Smooth muscle cell (in vitro differentiated cells): ENCODE data around the gene GSC2. TPM values are rescaled to one million over a fixed set of nuclear protein-coding genes. Genes with fewer than 3 reads are reported as not detected.

Experiments
- DNase-seq: peaks from one replicate; lab custom pipeline; 2025; ENCODE audit not compliant: unreplicated experiment; lab: John Stamatoyannopoulos, UW
- H2AFZ ChIP-seq: fragments of 200-600 bp; sonication (generic); 2 replicates; pipeline ENCODE4 v1.6.0; 2016; ENCODE audit warnings: antibody characterized with exemption, low read depth, mild to moderate bottlenecking
- H3F3A ChIP-seq: fragments of 200-600 bp; sonication (generic); 2 replicates; pipeline ENCODE4 v1.6.0; 2017; ENCODE audit warnings: antibody characterized with exemption, low read depth
- H3K27ac ChIP-seq: fragments of 200-600 bp; sonication (generic); 2 replicates; pipeline ENCODE4 v1.5.1; 2016; ENCODE audit warnings: low read depth, mild to moderate bottlenecking
- H3K27me3 ChIP-seq: fragments of 200-600 bp; sonication (generic); 2 replicates; pipeline ENCODE4 v1.6.1; 2016; ENCODE audit warnings: low read depth, mild to moderate bottlenecking
- H3K36me3 ChIP-seq: fragments of 200-600 bp; sonication (generic); 2 replicates; pipeline ENCODE4 v1.5.1; 2016; ENCODE audit warnings: low read depth
- H3K4me1 ChIP-seq: fragments of 200-600 bp; sonication (generic); 2 replicates; pipeline ENCODE4 v1.5.1; 2016; ENCODE audit warnings: low read depth
- H3K4me2 ChIP-seq: fragments of 200-600 bp; sonication (generic); 2 replicates; pipeline ENCODE4 v1.6.0; 2016; ENCODE audit warnings: mild to moderate bottlenecking
- H3K4me3 ChIP-seq: fragments of 200-600 bp; sonication (generic); 2 replicates; pipeline ENCODE4 v1.5.1; 2016; ENCODE audit warnings: mild to moderate bottlenecking
- H3K79me2 ChIP-seq: fragments of 200-600 bp; sonication (generic); 2 replicates; pipeline ENCODE4 v1.6.0; 2016; ENCODE audit warnings: low read depth, mild to moderate bottlenecking
- H3K9ac ChIP-seq: fragments of 200-600 bp; sonication (generic); 2 replicates; pipeline ENCODE4 v1.6.0; 2016; ENCODE audit warnings: low read depth
- H3K9me3 ChIP-seq: fragments of 200-600 bp; sonication (generic); replicated peaks from 2 replicates; pipeline ENCODE4 v1.5.1; 2016; ENCODE audit warnings: low read depth
- H4K20me1 ChIP-seq: fragments of 200-600 bp; sonication (generic); 2 replicates; pipeline ENCODE4 v1.6.0; 2016; ENCODE audit warnings: low read depth
- WGBS: methylation state at CpG from one replicate; pipeline ENCODE4 v1.1.7; 2016; ENCODE audit warnings: low lambda C conversion rate; 5-methylcytosine and 5-hydroxymethylcytosine counted together
- polyA plus RNA-seq: library from polyadenylated mRNA; unstranded; fragments of >200 nt; fragmentation: Nextera tagmentation; extraction: Ambion mirVana; gene quantifications from 2 replicates; pipeline ENCODE4 v1.2.1, GENCODE V29; 2016
- total RNA-seq: library from RNA; depleted of rRNA; stranded (reverse); fragments of >200 nt; gene quantifications from 2 replicates; pipeline ENCODE4 v1.2.3, GENCODE V29; 2014
- TF ChIP-seq, protein P1 (sequence below): fragments of 200-600 bp; sonication (generic); IDR thresholded peaks from 2 replicates; pipeline ENCODE4 v1.5.1; 2017; ENCODE audit warnings: borderline replicate concordance, mild to moderate bottlenecking, antibody characterized with exemption; ENCODE audit not compliant: insufficient read depth, poor library complexity, severe bottlenecking

GSC2 gene, protein sequence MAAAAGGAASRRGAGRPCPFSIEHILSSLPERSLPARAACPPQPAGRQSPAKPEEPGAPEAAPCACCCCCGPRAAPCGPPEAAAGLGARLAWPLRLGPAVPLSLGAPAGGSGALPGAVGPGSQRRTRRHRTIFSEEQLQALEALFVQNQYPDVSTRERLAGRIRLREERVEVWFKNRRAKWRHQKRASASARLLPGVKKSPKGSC
- total RNA-seq (not detected in 2 replicates), polyA plus RNA-seq (not detected in 2 replicates)

DNA sequence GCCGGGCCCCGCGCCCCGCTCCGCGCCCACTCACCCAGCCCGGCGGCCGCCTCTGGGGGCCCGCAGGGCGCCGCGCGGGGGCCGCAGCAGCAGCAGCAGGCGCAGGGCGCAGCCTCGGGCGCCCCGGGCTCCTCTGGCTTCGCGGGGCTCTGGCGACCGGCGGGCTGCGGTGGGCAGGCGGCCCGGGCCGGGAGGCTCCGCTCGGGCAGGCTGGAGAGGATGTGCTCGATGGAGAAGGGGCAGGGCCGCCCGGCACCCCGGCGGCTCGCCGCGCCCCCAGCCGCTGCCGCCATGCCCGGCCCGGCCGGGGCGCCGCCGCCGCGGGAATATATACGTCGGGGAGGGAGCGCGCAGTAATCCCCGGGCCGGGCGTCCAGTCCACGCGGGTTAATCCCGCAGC, at the start of gene GSC2:
GSC2 (minus strand) TSS at position 302 of the 400 bp plus-strand sequence; CDS start at position 293, 9 bp downstream.
- Histone ChIP-seq H3K79me2 (no peaks in the 10 kb centered on the region), H2AFZ (no peak within 1 kb of the TSS), H3K27ac (no peak within 1 kb of the TSS), H3K9ac (no peak within 1 kb of the TSS), H3K36me3 (no peaks in the 10 kb centered on the region), H3F3A (no peaks in the 10 kb centered on the region), H4K20me1 (no peaks in the 10 kb centered on the region), H3K27me3 (peaks cover 76% of the 10 kb centered on the region), H3K4me2 (peak within 1 kb of the TSS; percentile 74), H3K9me3 (no peaks in the 10 kb centered on the region), H3K4me1 (no peaks in the 10 kb centered on the region), H3K4me3 (peak within 1 kb of the TSS; percentile 5)
- DNase-seq = no peak
- WGBS = 6% methylated on average over 31 of the region's 59 CpGs
- TF ChIP-seq, protein P1, sequence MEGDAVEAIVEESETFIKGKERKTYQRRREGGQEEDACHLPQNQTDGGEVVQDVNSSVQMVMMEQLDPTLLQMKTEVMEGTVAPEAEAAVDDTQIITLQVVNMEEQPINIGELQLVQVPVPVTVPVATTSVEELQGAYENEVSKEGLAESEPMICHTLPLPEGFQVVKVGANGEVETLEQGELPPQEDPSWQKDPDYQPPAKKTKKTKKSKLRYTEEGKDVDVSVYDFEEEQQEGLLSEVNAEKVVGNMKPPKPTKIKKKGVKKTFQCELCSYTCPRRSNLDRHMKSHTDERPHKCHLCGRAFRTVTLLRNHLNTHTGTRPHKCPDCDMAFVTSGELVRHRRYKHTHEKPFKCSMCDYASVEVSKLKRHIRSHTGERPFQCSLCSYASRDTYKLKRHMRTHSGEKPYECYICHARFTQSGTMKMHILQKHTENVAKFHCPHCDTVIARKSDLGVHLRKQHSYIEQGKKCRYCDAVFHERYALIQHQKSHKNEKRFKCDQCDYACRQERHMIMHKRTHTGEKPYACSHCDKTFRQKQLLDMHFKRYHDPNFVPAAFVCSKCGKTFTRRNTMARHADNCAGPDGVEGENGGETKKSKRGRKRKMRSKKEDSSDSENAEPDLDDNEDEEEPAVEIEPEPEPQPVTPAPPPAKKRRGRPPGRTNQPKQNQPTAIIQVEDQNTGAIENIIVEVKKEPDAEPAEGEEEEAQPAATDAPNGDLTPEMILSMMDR = no peak

DNA sequence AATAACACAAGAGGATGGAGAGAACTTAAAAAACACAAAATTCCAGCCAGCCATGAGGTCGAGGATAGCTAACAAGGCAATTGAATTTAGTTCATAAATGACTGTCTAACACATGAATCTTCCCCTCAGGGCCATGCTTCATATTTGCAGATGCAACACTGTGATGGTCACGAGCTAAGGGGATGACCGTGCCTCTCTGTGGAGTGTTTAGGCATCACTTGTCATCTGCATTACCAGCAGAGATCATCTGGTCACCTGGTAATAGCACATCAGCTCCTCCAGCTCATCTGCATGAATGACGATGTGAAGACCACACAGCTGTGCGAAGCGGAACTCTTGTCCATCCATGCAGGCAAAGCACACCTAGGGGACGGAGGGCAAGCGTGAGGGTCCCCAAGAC, 49.4 kb upstream of the GSC2 start:
- no peaks in the 10 kb centered on the region for H3K4me1 ChIP-seq
- H3K4me2 ChIP-seq = no peak overlapping the region
- no peaks in the 10 kb centered on the region for H3K27me3 ChIP-seq
- DNase-seq = no peak
- H3K79me2 ChIP-seq = no peaks in the 10 kb centered on the region
- no peaks in the 10 kb centered on the region for H4K20me1 ChIP-seq
- no peak overlapping the region for H3K27ac ChIP-seq
- H3F3A ChIP-seq = no peaks in the 10 kb centered on the region
- H3K9me3 ChIP-seq = no peaks in the 10 kb centered on the region
- no peak overlapping the region for H2AFZ ChIP-seq
- no peak overlapping the region for H3K9ac ChIP-seq
- TF ChIP-seq, protein P1 = no peak
- H3K4me3 ChIP-seq = no peak overlapping the region
- WGBS = 95% methylated on average over 8 of the region's 8 CpGs
- no peaks in the 10 kb centered on the region for H3K36me3 ChIP-seq

DNA sequence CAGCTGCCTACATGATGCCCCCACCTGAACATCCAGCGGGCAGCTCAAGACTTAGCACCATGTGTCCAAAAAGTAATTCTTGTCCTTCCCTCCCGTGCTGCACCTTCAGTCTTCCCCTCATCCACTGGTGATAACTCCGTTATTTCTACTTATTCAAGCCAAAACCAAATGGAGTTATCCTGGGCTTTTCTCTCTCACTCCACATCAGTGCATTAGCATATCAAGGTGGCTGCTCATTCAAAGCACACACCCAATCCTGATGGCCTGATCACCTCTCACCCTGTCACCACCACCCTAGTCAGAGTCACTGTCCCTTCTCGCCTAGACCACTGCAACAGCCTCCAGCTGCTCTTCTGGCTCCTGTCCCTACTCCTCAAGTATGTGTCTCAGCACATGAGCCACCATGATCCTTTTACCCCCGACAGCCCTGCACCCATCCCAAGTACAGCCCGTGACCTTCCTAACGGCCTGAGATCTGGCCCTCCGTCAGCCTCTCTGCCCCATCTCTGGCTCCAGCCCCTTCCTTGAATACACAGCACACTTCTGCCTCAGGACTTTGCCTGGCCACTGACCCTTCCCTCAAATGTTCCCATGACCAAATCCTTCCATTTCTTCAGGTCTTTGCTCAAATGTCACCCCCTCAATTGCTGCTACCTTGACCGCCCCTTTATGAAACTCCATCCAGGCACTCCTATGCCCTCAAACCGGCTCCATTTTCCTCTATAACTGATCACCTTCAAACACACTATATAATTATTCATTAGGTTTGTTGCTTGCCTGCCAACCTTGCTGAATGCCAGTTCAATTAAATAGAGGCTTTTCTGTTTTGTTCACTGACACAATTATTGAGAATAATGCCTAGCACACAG, 48.1 kb upstream of the GSC2 start:
- Histone ChIP-seq H3K36me3 (no peaks in the 10 kb centered on the region), H3K4me3 (no peak overlapping the region), H3K27me3 (no peaks in the 10 kb centered on the region), H3F3A (no peaks in the 10 kb centered on the region), H4K20me1 (no peaks in the 10 kb centered on the region), H3K4me2 (no peak overlapping the region), H3K79me2 (no peaks in the 10 kb centered on the region), H3K9me3 (no peaks in the 10 kb centered on the region), H2AFZ (no peak overlapping the region), H3K9ac (no peak overlapping the region), H3K4me1 (no peaks in the 10 kb centered on the region), H3K27ac (no peak overlapping the region)
- TF ChIP-seq, protein P1 = no peak
- no peak for DNase-seq
- 96% methylated on average over 10 of the region's 10 CpGs for WGBS
